Sigmoid colon (tissue), 7 donors: Measurements from ENCODE around the gene DOCK8. TPM values are rescaled to one million over a fixed set of nuclear protein-coding genes. Genes with fewer than 3 reads are reported as not detected.

Source experiments
- DNase-seq: peaks from one replicate; pipeline ENCODE4 v3.0.0-alpha.2; 2019
- H3K27ac ChIP-seq, 4 donors: fragments of 200-600 bp; sonication (generic); one replicate each; pipeline ENCODE4 v1.5.1; 2016 to 2019; ENCODE audit warnings: mild to moderate bottlenecking in 1 of 4
- H3K27me3 ChIP-seq, 3 donors: fragments of 200-600 bp; sonication (generic); one replicate each; pipeline ENCODE4 v1.5.1; 2019; ENCODE audit warnings: mild to moderate bottlenecking in 1 of 3
- H3K36me3 ChIP-seq, 4 donors: fragments of 200-600 bp; sonication (generic); one replicate each; pipeline ENCODE4 v1.5.1; 2016 to 2019
- H3K4me1 ChIP-seq, 4 donors: fragments of 200-600 bp; sonication (generic); one replicate each; pipeline ENCODE4 v1.5.1; 2017 to 2019
- H3K4me3 ChIP-seq, 4 donors: fragments of 200-600 bp; sonication (generic); one replicate each; pipeline ENCODE4 v1.5.1; 2017 to 2019; ENCODE audit warnings: mild to moderate bottlenecking in 2 of 4, moderate library complexity in 1 of 4
- H3K9me3 ChIP-seq, 4 donors: fragments of 200-600 bp in 3 of 4; sonication (generic) in 3 of 4; one replicate each; pipeline versions ENCODE4 v1.5.1 to v1.6.1; 2013 to 2019
- EP300 ChIP-seq, 4 donors: sonication (generic); formaldehyde crosslinking; IDR thresholded peaks; one replicate each; pipeline ENCODE4 v1.6.1; 2017; ENCODE audit warnings: antibody characterized with exemption in 4 of 4
- POLR2A ChIP-seq, 2 donors: fragments of 450-650 bp; IDR thresholded peaks; one replicate each; pipeline ENCODE4 v1.6.1; 2016; ENCODE audit warnings: antibody characterized with exemption in 2 of 2, mild to moderate bottlenecking in 2 of 2, moderate library complexity in 2 of 2
- POLR2AphosphoS5 ChIP-seq, 4 donors: sonication (generic); formaldehyde crosslinking; IDR thresholded peaks; one replicate each; pipeline ENCODE4 v1.6.1; 2017; ENCODE audit warnings: antibody characterized with exemption in 4 of 4
- WGBS, 2 donors: extraction: QIAGEN DNeasy Blood & Tissue Kit; methylation state at CpG; one replicate each; pipeline ENCODE4 v1.1.7; 2013; 5-methylcytosine and 5-hydroxymethylcytosine counted together
- intact Hi-C: fragments of 100-400 bp; cut with DNase I; formaldehyde crosslinking; loops from one replicate; pipeline ENCODE4 v1.15.1; 2023
- polyA plus RNA-seq, 3 donors: library from polyadenylated mRNA; stranded (reverse); fragments of 200-250 nt; gene quantifications; one replicate each; pipeline ENCODE4 v1.2.3, GENCODE V29; 2013
- total RNA-seq, 4 donors: library from RNA; depleted of rRNA; stranded (reverse); fragments of >200 nt; gene quantifications; one replicate each; pipeline ENCODE4 v1.1.0, GENCODE V29; 2016
- TF ChIP-seq, protein P1 (sequence below), 4 experiments: fragments of 450-650 bp in 3 of 4; fragments of 200-600 bp in 1 of 4; IDR thresholded peaks; one replicate each; pipeline ENCODE4 v1.5.1; 2016 to 2019; ENCODE audit warnings: antibody characterized with exemption in 4 of 4, mild to moderate bottlenecking in 3 of 4, moderate library complexity in 2 of 4
- donor health status: healthy with polysubstance abuse.
- donor health status: Bipolar disorder and iron deficiency.
- donor health status: healthy.

Gene DOCK8
- total and polyA plus RNA-seq, 7 donors: 2.3 to 22.8 (median 6.4) TPM

DNA sequence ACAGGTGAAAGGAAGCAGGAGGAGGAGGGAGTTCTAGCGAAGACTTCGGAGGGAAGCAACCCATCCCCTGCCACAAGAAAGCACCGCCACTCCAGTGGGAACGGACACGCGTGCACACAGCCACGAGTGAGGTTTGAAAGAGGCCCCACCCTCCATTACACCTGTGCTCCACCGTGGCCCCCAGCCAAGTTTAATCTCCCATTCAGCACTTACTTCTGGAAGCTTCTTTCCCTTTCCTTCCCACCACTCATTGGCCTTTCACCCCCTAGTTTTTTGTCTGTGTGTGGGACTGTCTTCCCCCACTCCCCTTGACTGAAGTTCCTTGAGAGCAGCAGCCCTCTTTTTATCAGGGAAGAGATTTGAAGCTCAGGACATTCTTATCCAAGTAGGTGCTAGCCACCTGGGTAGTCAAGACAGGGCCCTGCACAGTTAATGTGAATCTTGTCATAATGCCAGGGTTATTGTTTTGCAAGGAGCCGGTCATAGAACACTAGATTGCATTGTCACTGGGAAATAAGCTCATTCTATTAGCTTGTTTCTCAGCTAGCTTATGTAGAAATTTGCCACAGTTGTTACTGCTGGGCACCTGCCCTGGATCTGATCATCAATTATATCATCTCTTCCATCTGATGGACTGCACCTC is 256.0 kb downstream of the DOCK8 start:
- H3K4me1 ChIP-seq: peaks cover 0 to 23% (median 14%) of the 10 kb centered on the region in 4 donors
- 2 to 10% methylated on average over 9 of the region's 9 CpGs for WGBS, 2 donors
- TF ChIP-seq POLR2A (IDR thresholded peaks at IDR 0.05) (no peak), POLR2AphosphoS5 (IDR thresholded peaks at IDR 0.05) (no peak), EP300 (IDR thresholded peaks at IDR 0.05) (no peak)
- TF ChIP-seq, protein P1, sequence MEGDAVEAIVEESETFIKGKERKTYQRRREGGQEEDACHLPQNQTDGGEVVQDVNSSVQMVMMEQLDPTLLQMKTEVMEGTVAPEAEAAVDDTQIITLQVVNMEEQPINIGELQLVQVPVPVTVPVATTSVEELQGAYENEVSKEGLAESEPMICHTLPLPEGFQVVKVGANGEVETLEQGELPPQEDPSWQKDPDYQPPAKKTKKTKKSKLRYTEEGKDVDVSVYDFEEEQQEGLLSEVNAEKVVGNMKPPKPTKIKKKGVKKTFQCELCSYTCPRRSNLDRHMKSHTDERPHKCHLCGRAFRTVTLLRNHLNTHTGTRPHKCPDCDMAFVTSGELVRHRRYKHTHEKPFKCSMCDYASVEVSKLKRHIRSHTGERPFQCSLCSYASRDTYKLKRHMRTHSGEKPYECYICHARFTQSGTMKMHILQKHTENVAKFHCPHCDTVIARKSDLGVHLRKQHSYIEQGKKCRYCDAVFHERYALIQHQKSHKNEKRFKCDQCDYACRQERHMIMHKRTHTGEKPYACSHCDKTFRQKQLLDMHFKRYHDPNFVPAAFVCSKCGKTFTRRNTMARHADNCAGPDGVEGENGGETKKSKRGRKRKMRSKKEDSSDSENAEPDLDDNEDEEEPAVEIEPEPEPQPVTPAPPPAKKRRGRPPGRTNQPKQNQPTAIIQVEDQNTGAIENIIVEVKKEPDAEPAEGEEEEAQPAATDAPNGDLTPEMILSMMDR (IDR thresholded peaks at IDR 0.05): no peak
- peak overlapping the region; percentile 46 to 67 (median 64) for H3K4me3 ChIP-seq
- no peaks in the 10 kb centered on the region for H3K36me3 ChIP-seq
- DNase-seq: no peak
- H3K9me3 ChIP-seq: no peaks in the 10 kb centered on the region
- no peaks in the 10 kb centered on the region for H3K27me3 ChIP-seq
- H3K27ac ChIP-seq: peak overlapping the region; percentile 75 to 86 (median 78)
- intact Hi-C loops: loop anchor here (1.0 to 10.0 kb wide), 2 partner anchors 34 to 294 kb away; partner anchors contain the start of gene KANK1

DNA sequence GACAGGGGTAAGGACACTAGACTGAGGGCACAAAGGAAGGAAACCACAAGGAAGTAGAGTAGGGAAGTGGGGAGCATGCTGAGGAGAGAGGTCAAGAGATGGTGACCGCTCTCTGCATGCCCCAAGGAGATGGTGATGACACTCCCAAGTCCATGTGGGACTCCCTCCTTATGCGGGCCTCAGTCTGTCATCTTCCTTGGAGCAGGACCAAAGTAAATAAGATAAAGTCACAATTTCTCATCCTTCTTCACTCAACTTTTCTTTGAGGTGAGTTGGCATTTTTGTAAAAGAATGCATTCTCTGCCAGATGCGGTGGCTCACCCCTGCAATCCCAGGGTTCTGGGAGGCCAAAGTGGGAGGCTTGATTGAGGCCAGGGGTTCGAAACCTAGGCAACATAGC is 256.7 kb downstream of the DOCK8 start:
- H3K4me1 ChIP-seq: peaks cover 0 to 23% (median 14%) of the 10 kb centered on the region in 4 donors
- intact Hi-C loops: loop anchor here (10.0 kb wide), 1 partner anchor 293 kb away; no protein-coding TSS in a partner anchor
- no peaks in the 10 kb centered on the region for H3K9me3 ChIP-seq
- H3K4me3 ChIP-seq: no peak overlapping the region
- H3K27me3 ChIP-seq: no peaks in the 10 kb centered on the region
- no peaks in the 10 kb centered on the region for H3K36me3 ChIP-seq
- no peak for DNase-seq
- TF ChIP-seq POLR2AphosphoS5 (IDR thresholded peaks at IDR 0.05) (no peak), EP300 (IDR thresholded peaks at IDR 0.05) (no peak), POLR2A (IDR thresholded peaks at IDR 0.05) (no peak)
- TF ChIP-seq, protein P1 (IDR thresholded peaks at IDR 0.05): no peak
- H3K27ac ChIP-seq: no peak overlapping the region
- WGBS, 2 donors: 69 to 87% methylated on average over 4 of the region's 4 CpGs

DNA sequence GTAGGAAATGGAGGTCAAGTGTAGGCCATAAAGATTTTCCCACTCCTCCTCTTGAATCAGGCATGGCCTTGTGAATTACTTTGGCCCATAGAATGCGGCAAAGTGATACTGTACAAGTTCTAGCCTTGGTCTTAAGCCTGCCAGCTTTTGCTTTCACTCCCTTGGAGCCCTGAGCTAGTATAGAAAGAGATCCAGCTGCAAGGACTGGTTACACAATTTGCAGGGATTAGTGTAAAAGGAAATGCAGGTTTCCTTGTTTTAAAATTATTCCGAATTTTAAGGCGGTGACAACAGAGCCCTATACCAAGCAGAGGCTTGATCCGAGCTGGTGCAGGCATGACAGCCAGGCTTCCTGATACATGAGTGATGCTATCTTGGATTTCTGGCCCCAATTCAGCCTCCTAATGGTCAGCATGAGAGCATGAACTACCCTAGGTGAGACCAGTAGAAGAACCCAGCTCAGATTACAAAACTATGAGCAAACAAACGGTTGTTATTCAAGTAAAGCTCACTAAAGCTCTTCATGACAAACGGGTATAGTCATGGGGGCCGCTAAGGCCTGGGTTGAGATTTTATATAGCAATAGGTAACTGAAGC is 257.9 kb downstream of the DOCK8 start:
- Histone ChIP-seq H3K4me3 (no peak overlapping the region), H3K27ac (no peak overlapping the region), H3K9me3 (no peaks in the 10 kb centered on the region), H3K4me1 (peaks cover 0 to 23% (median 14%) of the 10 kb centered on the region in 4 donors), H3K27me3 (no peaks in the 10 kb centered on the region), H3K36me3 (no peaks in the 10 kb centered on the region)
- DNase-seq: no peak
- no peak for TF ChIP-seq EP300 (IDR thresholded peaks at IDR 0.05)
- no peak for TF ChIP-seq POLR2AphosphoS5 (IDR thresholded peaks at IDR 0.05)
- no peak for TF ChIP-seq POLR2A (IDR thresholded peaks at IDR 0.05)
- TF ChIP-seq, protein P1 (IDR thresholded peaks at IDR 0.05): no peak
- intact Hi-C loops: loop anchor here (10.0 kb wide), 1 partner anchor 292 kb away; no protein-coding TSS in a partner anchor
- 89 to 92% methylated on average over 7 of the region's 7 CpGs for WGBS, 2 donors

DNA sequence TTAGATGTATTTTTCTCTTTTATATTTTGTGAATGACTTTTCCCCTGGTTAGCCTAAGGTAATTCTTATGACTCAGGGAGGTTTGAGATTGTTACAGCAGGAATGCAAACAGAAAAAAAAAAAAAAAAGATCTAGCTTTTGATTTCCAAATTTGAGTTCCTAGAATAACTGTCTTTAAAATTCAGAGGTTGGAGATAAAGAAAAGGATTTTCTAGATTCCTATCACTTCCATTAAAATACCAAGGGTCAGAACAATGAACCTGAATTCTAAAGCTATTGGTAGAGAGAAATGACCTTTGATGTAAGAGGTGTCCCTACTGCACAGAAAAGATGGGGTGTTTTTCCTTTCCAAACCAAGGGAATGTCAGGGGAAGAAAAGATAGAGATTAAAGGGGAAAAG is 262.5 kb downstream of the DOCK8 start:
- intact Hi-C loops: loop anchor here (10.0 kb wide), 1 partner anchor 288 kb away; no protein-coding TSS in a partner anchor
- Histone ChIP-seq H3K4me1 (no peaks in the 10 kb centered on the region), H3K27me3 (no peaks in the 10 kb centered on the region), H3K27ac (no peak overlapping the region), H3K4me3 (no peak overlapping the region), H3K9me3 (no peaks in the 10 kb centered on the region), H3K36me3 (no peaks in the 10 kb centered on the region)
- DNase-seq: no peak
- TF ChIP-seq POLR2AphosphoS5 (IDR thresholded peaks at IDR 0.05): no peak
- TF ChIP-seq, protein P1 (IDR thresholded peaks at IDR 0.05): no peak
- no peak for TF ChIP-seq POLR2A (IDR thresholded peaks at IDR 0.05)
- no peak for TF ChIP-seq EP300 (IDR thresholded peaks at IDR 0.05)
